Activated CD4-positive, alpha-beta T cell treated with anti-CD3 and anti-CD28 coated beads, Interleukin-2, amount 50 U/mL, for 16 hours (primary cell): Measurements from ENCODE around the gene QSOX2.

Experiments
- DNase-seq: peaks from one replicate; pipeline ENCODE4 v3.0.0-alpha.2; 2020

The QSOX2 gene

GRCh38 chr9:136187683-136188586 is 57.7 kb downstream of the QSOX2 start:
- DNase-seq = no peak

- no peak for DNase-seq
Observed at GRCh38 chr9:136187197-136187596, 58.4 kb downstream of the QSOX2 start.

GRCh38 chr9:136186386-136186785 is 59.2 kb downstream of the QSOX2 start:
- DNase-seq = no peak

- DNase-seq = no peak
Observed at GRCh38 chr9:136185596-136186366, 59.8 kb downstream of the QSOX2 start.

GRCh38 chr9:136185066-136185465 is 60.5 kb downstream of the QSOX2 start:
- no peak for DNase-seq

GRCh38 chr9:136182850-136183422 is 62.7 kb downstream of the QSOX2 start:
- no peak for DNase-seq

- DNase-seq = no peak
Observed at GRCh38 chr9:136182420-136182787, 63.2 kb downstream of the QSOX2 start.

GRCh38 chr9:136181784-136182419 is 63.7 kb downstream of the QSOX2 start:
- DNase-seq = no peak

- no peak for DNase-seq
Observed at GRCh38 chr9:136180586-136180985, 65.0 kb downstream of the QSOX2 start.

- no peak for DNase-seq
Observed at GRCh38 chr9:136179761-136180160, 65.9 kb downstream of the QSOX2 start.

- no peak for DNase-seq
Observed at GRCh38 chr9:136179101-136179616, 66.5 kb downstream of the QSOX2 start.

GRCh38 chr9:136178773-136179075 is 66.9 kb downstream of the QSOX2 start:
- DNase-seq = no peak

- DNase-seq = no peak
Observed at GRCh38 chr9:136178061-136178772, 67.4 kb downstream of the QSOX2 start.

- DNase-seq = no peak
Observed at GRCh38 chr9:136177224-136177623, 68.4 kb downstream of the QSOX2 start.

GRCh38 chr9:136175616-136176197 is 69.9 kb downstream of the QSOX2 start:
- DNase-seq = no peak

GRCh38 chr9:136174779-136175615 is 70.6 kb downstream of the QSOX2 start:
- DNase-seq = no peak

GRCh38 chr9:136173648-136174290 is 71.8 kb downstream of the QSOX2 start:
- no peak for DNase-seq

- DNase-seq = no peak
Observed at GRCh38 chr9:136172412-136173079, 73.1 kb downstream of the QSOX2 start.

- no peak for DNase-seq
Observed at GRCh38 chr9:136171801-136172411, 73.7 kb downstream of the QSOX2 start.
